ENCODE measurements around the gene PLP2.

The PLP2 gene

GRCh38 chrX:49157194-49157593, 14.5 kb upstream of the PLP2 start:
- H3K27me3 ChIP-seq (ENCODE audit: control insufficient read depth, low read length) = no peaks in the 10 kb centered on the region
- no peak overlapping the region for H3K4me2 ChIP-seq (ENCODE audit: low read length)
- H3K79me2 ChIP-seq (ENCODE audit: control insufficient read depth, low read length) = peaks cover 4% of the 10 kb centered on the region; the same call in 1 of the 2 replicates
- no peaks in the 10 kb centered on the region for H3K9me3 ChIP-seq (ENCODE audit: control insufficient read depth, insufficient read depth, low read length)
- TF ChIP-seq CTCF (IDR thresholded peaks at IDR 0.05; ENCODE audit: low read depth, low read length, poor library complexity, severe bottlenecking) = no peak
- TF ChIP-seq EZH2phosphoT487 (IDR thresholded peaks at IDR 0.05; ENCODE audit: borderline replicate concordance, low read length) = no peak
- no peak overlapping the region for H3K27ac ChIP-seq (ENCODE audit: low read depth, low read length)
- no peaks in the 10 kb centered on the region for H3K9me2 ChIP-seq (replicated peaks; ENCODE audit: control insufficient read depth, low read length)
- peaks cover 10% of the 10 kb centered on the region for H3K4me1 ChIP-seq (ENCODE audit: control insufficient read depth, low read length)
- H3K36me3 ChIP-seq (ENCODE audit: control insufficient read depth, low read length) = no peaks in the 10 kb centered on the region
- H3F3A ChIP-seq (ENCODE audit: control insufficient read depth, insufficient read depth) = no peaks in the 10 kb centered on the region
- no peak overlapping the region for H3K4me3 ChIP-seq (ENCODE audit: low read length)
- no peaks in the 10 kb centered on the region for H4K20me1 ChIP-seq (ENCODE audit: control insufficient read depth, insufficient read depth, low read depth, low read length)

DNA sequence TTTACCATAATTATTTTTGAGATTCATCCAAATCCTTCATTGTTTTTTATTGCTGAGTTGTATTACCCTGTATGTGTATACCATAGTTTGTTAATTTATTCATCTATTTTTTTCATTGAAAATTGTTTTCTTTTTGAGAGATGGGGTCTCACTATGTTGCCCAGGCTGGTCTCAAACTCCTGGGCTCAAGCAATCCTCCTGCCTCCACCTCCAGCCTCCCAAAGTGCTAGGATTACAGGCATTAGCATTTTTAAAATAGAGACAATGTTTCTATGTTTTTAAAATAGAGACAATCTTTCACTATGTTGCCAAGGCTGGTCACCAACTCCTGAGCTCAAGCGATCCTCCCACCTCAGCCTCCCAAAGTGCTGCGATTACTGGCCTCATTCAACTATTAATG, 10.8 kb upstream of the PLP2 start:
- Histone ChIP-seq H3K4me2 (ENCODE audit: low read length) (no peak overlapping the region), H4K20me1 (ENCODE audit: control insufficient read depth, insufficient read depth, low read depth, low read length) (no peaks in the 10 kb centered on the region), H3F3A (ENCODE audit: control insufficient read depth, insufficient read depth) (no peaks in the 10 kb centered on the region), H3K4me1 (ENCODE audit: control insufficient read depth, low read length) (peaks cover 16% of the 10 kb centered on the region), H3K27me3 (ENCODE audit: control insufficient read depth, low read length) (no peaks in the 10 kb centered on the region), H3K36me3 (ENCODE audit: control insufficient read depth, low read length) (no peaks in the 10 kb centered on the region), H3K9me3 (ENCODE audit: control insufficient read depth, insufficient read depth, low read length) (no peaks in the 10 kb centered on the region), H3K27ac (ENCODE audit: low read depth, low read length) (no peak overlapping the region), H3K4me3 (ENCODE audit: low read length) (no peak overlapping the region), H3K79me2 (ENCODE audit: control insufficient read depth, low read length) (no peaks in the 10 kb centered on the region), H3K9me2 (replicated peaks; ENCODE audit: control insufficient read depth, low read length) (no peaks in the 10 kb centered on the region)
- TF ChIP-seq EZH2phosphoT487 (IDR thresholded peaks at IDR 0.05; ENCODE audit: borderline replicate concordance, low read length) (no peak), CTCF (IDR thresholded peaks at IDR 0.05; ENCODE audit: low read depth, low read length, poor library complexity, severe bottlenecking) (no peak)

GRCh38 chrX:49161632-49162031, 10.1 kb upstream of the PLP2 start:
- no peaks in the 10 kb centered on the region for H3K36me3 ChIP-seq (ENCODE audit: control insufficient read depth, low read length)
- H3K27ac ChIP-seq (ENCODE audit: low read depth, low read length) = no peak overlapping the region
- H3K9me2 ChIP-seq (replicated peaks; ENCODE audit: control insufficient read depth, low read length) = no peaks in the 10 kb centered on the region
- no peaks in the 10 kb centered on the region for H3K79me2 ChIP-seq (ENCODE audit: control insufficient read depth, low read length)
- peaks cover 20% of the 10 kb centered on the region for H3K4me1 ChIP-seq (ENCODE audit: control insufficient read depth, low read length)
- TF ChIP-seq EZH2phosphoT487 (IDR thresholded peaks at IDR 0.05; ENCODE audit: borderline replicate concordance, low read length) (no peak), CTCF (IDR thresholded peaks at IDR 0.05; ENCODE audit: low read depth, low read length, poor library complexity, severe bottlenecking) (no peak)
- no peaks in the 10 kb centered on the region for H3F3A ChIP-seq (ENCODE audit: control insufficient read depth, insufficient read depth)
- H3K4me3 ChIP-seq (ENCODE audit: low read length) = no peak overlapping the region
- no peaks in the 10 kb centered on the region for H3K27me3 ChIP-seq (ENCODE audit: control insufficient read depth, low read length)
- H4K20me1 ChIP-seq (ENCODE audit: control insufficient read depth, insufficient read depth, low read depth, low read length) = no peaks in the 10 kb centered on the region
- H3K9me3 ChIP-seq (ENCODE audit: control insufficient read depth, insufficient read depth, low read length) = no peaks in the 10 kb centered on the region
- no peak overlapping the region for H3K4me2 ChIP-seq (ENCODE audit: low read length)

- no peak for TF ChIP-seq CTCF (IDR thresholded peaks at IDR 0.05; ENCODE audit: low read depth, low read length, poor library complexity, severe bottlenecking)
- no peak for TF ChIP-seq EZH2phosphoT487 (IDR thresholded peaks at IDR 0.05; ENCODE audit: borderline replicate concordance, low read length)
- H3K4me2 ChIP-seq (ENCODE audit: low read length) = peak within 1 kb of the TSS; percentile 83
- no peaks in the 10 kb centered on the region for H3K9me2 ChIP-seq (replicated peaks; ENCODE audit: control insufficient read depth, low read length)
- no peaks in the 10 kb centered on the region for H3K27me3 ChIP-seq (ENCODE audit: control insufficient read depth, low read length)
- no peaks in the 10 kb centered on the region for H4K20me1 ChIP-seq (ENCODE audit: control insufficient read depth, insufficient read depth, low read depth, low read length)
- H3K79me2 ChIP-seq (ENCODE audit: control insufficient read depth, low read length) = no peaks in the 10 kb centered on the region
- no peaks in the 10 kb centered on the region for H3K36me3 ChIP-seq (ENCODE audit: control insufficient read depth, low read length)
- H3K4me3 ChIP-seq (ENCODE audit: low read length) = peak within 1 kb of the TSS; percentile 74
- H3F3A ChIP-seq (ENCODE audit: control insufficient read depth, insufficient read depth) = peaks cover under 1% of the 10 kb centered on the region
- no peaks in the 10 kb centered on the region for H3K9me3 ChIP-seq (ENCODE audit: control insufficient read depth, insufficient read depth, low read length)
- peaks cover 29% of the 10 kb centered on the region for H3K4me1 ChIP-seq (ENCODE audit: control insufficient read depth, low read length)
- no peak within 1 kb of the TSS for H3K27ac ChIP-seq (ENCODE audit: low read depth, low read length)
Observed at GRCh38 chrX:49162620-49163019, 9.1 kb upstream of the PLP2 start, which contains the start of gene MAGIX. Gene MAGIX, plus strand, starts transcription at chrX:49162758. Its CDS starts 132 bp downstream, at chrX:49162890.

Data from DOHH2 (cell line).